Amniotic stem cell (primary cell): ENCODE data around the gene HACD4.
A peak's percentile ranks its signal among the peaks of the same experiment; 100 is the strongest.

Experiments
- DNase-seq: peaks from one replicate; lab custom pipeline; 2025; lab: John Stamatoyannopoulos, UW

Gene HACD4, protein sequence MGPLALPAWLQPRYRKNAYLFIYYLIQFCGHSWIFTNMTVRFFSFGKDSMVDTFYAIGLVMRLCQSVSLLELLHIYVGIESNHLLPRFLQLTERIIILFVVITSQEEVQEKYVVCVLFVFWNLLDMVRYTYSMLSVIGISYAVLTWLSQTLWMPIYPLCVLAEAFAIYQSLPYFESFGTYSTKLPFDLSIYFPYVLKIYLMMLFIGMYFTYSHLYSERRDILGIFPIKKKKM

DNA sequence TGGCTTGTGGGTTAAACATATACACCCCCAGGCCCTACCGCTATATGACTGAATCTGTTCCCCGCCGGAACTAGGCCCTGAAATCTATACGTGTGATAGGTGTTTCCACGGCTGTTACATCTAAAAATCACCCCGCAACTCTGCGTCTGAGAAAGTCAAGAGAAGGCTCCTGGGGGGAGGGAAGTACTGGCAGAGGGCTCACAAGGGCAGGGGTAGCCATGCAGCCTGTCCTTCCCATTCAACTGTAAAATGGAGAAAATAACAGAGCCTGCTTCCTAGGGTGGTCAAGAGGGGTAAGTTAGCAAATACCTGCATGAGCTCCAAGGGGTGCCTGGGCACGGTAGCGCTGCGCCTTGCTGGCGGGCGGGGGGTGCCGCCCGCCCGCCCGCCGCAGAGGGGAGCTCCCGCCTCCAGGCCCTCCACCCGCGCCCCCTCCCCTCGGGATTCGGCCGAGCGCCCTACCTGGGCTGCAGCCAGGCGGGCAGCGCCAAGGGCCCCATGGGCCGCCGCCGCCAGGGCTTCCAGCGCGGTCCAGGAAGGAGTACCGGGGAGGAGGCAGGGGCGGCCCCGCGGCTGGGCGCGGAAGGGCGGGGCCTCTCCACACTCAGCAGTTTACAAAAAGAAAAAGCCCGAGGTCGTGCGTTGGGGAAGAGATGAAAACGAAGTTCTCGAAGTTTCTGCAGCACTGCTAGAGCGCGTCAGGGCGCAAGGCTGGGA, at the start of gene HACD4:
TSS of gene HACD4 (minus strand) at position 550 of the 717 bp plus-strand sequence. CDS start at position 500, 50 bp downstream.
- no peak for DNase-seq

DNA sequence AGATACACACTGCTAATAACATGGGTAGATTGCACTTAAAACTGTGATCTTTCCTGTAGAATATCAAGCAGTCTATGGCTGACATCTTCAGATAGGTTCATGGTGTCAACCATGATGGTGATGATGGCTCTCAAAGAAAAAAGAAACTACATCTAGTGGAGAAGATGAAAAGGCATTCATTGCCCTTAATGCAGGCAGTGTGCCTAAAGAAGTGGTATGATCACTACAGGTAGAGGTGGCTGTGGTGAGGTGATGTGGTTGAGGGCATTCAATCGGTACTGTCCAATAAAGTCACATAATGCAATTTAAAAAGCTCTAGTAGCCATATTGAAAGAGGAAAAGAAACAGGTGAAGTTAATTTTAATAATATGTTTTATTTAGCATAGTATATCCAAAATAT, 49.4 kb upstream of the HACD4 start:
- no peak for DNase-seq

DNA sequence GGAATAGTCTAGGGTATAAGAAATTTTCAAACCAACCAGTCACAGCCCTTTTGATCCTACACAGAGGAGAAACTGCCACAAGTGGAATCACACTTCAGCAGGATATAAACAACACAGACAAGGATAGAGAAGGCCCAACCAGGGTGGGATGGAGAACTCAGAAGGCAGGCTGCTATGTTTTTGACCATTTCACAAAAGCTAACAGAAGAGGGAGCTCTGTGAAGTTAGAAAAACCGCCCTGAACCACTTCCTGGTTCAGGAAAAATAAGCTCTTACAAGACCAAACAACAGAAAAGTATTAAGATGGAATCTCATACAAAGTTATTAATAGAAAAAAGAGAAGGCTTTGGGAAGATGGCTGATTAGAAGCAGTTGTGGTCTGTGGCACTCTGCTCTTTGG, 47.3 kb upstream of the HACD4 start:
- DNase-seq, result no peak

DNA sequence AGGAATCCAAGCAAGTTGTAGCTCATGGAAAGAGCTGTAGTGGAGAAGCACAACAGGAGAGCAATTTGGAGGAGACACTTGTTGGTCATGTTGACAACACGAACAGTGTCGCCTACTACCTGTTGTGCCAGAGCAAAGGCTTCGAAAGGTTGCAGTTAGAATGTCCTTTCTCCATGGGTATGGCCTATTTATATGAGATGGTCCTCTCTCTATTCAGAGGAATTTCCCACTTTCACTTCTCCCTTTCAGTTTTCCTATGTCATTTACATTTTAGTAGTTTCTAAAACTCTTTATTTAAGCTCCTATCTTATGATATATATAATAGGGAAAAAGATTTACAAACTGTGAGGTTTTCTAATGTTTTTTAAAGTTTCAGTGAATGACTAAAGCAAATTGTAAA, 46.3 kb upstream of the HACD4 start, which contains the start of gene IFNB1:
TSS of gene IFNB1 (minus strand) at position 162 of the 400 bp plus-strand sequence. CDS start at position 89, 73 bp downstream.
- DNase-seq, result no peak

DNA sequence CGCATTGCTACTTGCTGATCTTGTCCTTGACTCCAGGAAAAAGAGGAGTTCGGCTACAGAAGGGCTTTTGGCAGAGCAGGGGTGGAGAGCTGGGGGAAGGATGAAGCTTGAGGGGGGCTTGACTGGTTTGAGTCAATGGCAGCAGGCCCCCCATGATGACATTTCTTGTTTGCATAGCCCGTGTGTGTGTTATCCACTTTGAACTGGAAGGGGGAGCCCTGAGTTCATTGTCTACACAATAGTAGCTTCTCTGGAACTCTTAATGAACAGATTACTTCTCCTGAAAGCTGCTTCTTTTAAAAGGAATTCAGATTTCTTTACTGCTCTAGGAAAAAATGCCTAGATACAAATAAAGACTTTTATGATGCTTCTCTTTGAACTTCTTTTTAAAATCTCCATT, 44.0 kb upstream of the HACD4 start:
- DNase-seq, result no peak

DNA sequence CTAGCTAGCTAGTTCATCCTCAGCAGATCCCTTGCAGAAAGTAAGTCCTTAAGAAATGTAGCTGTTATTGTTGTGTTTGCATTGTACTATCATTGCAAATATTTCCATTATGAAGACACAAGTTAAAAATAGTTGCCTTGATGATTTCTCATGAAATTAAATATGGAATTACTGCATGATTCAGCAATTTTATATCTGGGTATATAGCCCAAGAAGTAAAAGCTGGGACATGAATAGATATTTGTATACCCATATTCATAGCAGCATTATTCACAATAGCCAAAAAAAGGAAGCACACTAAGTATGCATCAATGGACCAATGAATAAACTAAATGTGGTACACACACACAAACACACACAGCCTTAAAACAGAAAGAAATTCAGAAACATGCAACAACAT, 39.5 kb upstream of the HACD4 start:
- no peak for DNase-seq

DNA sequence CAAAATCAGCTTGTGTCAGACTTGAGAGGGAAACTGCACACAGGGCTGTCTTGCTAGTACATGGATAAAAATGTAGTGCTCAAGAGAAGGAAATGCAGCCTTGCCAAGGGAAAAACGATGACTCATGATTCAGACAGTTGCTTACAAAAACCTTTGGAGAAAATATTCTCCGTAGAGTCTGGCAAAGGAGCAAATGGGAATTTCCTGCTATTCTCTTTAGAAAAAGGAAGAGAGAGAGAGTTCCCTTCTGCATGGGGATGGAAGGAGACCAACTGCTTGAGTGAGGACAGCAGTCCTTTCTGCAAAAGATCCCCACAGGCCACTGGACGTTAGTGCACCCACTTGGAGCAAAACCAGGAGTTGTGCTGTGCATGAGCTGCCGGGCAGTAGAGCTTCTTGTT, 38.7 kb upstream of the HACD4 start:
- DNase-seq, result peak; percentile 91

DNA sequence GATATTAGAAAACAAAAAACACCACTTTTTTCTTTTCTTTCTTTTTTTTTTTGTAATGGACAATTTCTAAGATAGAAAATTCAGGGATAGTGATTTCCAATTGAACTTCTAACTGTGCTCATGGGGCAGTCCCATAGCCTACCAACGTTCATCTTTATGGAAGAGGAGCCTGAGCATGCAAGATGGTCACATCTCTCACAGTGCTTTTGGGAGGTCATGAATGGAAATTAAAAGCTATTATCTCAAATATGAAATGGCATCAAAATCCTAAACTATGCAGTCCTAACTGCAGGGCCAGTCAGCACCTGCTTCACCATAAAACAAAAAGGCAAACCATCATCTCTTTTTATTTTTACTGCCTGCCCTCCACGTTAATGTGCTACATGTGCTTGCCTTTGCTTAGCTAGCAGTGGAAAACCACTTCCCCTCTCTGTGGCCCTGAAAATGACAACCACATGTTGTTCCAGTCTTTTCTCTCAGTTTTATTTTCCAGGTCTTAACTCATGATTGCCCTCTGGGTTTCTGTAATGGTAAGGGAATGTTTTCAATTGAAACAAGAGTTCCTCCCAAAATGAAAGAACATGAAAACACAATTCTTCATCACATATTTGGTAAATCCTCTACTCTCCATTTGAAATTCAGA, 29.6 kb upstream of the HACD4 start:
- DNase-seq, result peak; percentile 3

DNA sequence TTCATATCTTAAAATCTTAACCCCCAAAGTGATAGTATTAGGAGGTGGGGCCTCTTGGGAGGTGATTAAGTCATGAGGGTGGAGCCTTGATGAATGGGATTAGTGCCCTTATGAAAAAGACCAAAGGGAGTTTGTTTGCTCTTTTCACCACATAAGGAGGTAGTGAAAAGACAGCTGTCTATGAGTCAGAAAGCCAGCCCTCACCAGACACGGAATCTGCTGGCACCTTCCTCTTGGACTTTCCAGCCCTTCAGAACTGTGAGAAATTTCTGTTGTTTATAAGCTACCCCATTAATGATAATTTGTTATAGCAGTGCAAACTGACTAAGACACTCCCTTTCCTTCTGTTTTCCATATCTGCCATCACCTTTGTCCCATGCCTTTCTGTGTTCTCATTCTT, 25.5 kb upstream of the HACD4 start:
- DNase-seq, result no peak

DNA sequence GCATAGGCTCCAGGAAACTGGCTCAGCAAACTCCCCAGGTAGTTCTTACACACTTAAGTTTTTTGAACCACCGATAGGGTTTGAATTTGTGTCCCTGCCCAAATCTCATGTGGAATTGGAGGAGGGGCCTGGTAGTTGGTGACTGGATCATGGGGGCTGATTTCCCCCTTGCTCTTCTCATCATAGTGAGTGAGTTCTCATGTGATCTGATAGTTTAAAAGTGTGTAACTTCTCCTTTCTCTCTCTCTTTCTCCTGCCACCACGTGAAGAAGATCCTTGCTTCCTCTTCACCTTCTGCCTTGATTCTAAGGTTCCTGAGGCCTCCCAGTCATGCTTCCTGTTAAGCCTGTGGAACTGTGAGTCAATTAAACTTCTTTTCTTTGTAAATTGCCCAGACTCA, 22.4 kb upstream of the HACD4 start:
- DNase-seq, result no peak

DNA sequence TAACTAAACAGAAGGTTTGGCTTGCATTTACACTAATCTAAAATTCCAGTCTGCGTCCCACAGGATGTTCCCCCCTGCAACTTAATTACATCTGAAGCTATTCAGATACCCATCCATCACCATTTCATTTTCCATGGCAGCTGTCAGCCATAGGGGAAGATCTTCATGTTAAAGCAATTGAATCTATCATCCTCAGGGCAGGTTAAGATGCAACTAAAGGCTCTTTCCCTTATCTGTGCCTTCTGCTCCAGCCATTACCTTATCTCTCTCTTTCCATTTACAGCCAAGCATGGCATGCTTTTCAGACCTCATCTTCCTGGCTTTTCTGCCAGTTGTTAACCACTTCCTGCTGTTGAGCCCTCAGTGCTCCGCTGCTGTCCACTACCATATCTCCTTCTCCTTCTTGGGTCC, 15.8 kb upstream of the HACD4 start:
- no peak for DNase-seq

DNA sequence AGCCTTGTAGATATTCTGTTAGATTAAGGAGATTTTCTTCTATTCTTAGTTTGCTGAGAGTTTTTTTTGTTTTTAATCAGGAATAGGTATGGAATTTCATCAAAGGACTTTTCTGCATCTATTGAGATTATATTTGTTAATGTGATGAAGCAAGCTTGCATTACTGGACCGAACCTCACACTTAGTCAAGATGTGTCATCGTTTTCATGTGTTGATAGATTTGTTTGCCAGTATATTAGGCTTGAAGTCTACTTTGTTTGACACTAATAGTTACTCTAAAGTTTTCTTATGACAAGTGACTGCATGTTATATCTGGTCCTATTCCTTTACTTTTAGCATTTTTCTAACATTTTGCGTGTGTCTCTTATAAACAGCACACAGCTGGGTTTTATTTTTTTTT, 12.4 kb upstream of the HACD4 start:
- DNase-seq, result no peak

DNA sequence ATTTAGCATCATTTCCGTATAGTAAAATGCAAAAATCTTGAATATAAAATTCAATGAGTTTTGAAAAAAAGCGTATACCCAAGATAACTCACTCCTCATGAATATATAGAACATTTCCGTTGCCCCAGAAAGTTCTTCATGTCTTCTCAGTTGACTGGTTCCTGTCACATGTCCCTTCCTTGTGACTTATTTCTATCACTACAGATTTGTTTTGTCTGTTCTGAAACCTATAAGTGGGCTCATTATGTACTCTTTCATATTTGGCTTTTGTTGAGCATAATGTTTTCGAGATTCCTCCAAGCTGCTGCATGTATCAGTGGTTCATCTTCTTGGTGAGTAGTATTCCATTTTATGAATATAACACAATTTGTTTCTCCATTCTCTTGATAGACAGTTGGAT, 11.0 kb upstream of the HACD4 start:
- no peak for DNase-seq

DNA sequence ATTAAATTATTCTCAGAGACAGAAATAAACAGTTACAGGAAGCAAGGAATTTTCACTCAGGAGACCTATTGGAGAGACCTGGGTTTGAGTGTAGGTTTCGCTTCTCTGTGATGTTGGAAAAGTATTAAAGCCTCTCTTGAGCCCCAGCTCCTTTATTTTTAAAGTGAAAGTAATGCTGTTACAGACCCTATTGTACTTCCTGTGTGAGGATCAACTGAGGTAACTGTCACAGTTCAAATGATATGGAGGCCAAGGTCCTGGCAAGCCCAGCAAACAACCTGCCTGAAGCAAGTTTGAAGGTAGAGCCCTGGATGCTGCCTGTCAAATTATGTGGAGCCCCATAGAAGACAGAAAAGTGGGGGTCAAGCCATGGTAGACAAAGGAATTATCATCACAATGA, 7.9 kb upstream of the HACD4 start:
- no peak for DNase-seq

DNA sequence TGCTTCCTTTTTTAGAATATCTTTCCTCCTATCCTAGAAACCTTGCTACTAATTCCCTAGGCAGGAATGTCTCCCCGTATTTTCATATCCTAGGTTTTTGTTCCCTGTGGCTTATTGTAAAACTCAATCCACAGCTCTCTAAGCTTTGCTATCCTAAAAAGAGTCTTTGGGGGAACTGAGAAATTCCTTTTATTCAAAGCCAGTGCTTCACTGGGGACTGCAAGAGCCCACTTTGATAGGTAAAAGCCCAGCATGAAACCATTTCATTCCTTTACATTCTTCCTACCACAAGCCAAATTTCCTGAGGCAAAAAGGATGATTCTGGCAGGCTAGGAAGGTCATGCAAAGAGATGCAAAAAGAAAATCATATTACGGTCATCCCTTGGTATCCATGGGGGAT, 5.8 kb upstream of the HACD4 start:
- DNase-seq, result no peak

DNA sequence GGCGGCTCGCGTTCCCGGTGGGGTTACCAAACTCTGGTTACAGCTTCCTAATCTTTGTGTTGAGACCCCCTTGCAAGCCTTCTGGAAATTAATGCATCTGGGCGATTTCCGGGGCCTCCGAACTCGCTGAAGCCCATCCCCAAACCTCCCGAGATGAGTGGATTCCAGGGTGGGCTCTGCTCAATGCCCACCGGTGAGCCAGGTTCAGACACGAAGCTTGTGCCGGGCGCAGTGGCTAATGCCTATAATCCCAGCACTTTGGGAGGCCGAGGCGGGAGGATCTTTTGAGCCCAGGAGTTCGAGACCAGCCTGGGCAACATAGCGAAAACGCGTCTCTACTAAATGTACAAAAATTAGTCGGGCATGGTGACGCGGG, 356 bp upstream of the HACD4 start:
- DNase-seq, result no peak

DNA sequence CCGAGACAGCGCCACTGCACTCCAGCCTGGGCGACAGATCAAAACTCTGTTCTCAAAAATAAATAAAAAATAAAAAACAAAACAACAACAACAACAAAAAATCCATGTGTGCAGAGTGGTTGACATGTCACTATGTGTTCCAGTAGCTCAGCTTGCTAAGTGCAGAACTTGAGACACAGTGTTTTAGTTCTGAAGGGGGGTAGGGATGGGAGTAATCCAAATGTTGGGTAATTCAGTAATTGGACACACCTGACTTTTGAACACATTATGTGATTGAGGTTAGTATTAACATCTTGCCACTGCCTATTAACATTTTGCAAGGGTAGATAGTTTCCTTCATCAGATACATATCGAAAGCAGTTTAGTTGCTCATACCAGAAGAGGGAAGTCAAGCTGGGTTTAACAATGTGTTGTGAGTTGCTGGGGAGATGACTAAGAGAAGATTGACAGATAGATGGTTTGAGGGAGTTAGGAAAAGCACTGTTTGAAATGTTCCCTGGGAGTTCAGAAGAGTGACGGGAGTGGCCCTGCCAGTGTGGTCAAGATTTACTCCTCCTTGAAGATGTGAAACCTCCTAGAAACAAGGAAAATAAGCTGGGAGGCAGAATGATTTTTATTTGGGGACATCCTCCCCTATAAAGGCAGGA, 928 bp downstream of the HACD4 start:
- DNase-seq, result no peak

DNA sequence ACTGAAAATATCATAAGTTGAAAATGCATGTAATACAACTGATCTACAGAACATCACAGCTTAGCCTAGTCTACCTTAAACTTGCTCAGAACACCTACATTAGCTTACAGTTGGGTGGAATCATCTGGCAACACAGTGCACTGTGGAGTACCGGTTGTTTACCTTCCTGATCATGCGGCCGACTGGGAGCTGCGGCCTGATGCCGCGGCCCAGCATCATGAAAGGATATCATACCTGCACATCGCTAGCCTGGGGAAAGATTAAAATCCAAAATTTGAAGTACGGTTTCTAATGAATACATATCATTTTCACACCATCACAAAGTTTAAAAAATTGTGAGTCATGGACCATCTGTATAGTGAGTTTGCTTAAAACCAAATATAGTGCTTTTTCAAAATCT, 1.8 kb downstream of the HACD4 start:
- DNase-seq, result no peak

DNA sequence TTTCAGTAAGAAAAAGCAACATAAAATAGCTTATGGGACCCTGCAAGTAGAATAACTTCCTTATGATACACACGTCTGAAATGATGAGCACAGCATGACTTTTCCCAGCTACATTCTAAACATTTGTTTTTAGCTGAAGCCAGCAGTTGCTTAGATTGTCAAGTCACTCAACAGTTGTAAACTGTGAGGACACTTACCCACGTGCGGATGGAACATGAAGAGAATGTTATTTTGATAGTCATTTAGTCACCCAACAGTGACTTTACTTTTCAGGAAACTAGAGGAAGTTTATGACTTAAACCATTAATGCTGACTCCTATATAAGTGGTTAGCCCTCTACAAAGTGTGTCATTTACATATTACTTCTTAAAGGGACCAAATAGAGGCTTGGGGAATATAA, 3.0 kb downstream of the HACD4 start:
- no peak for DNase-seq

DNA sequence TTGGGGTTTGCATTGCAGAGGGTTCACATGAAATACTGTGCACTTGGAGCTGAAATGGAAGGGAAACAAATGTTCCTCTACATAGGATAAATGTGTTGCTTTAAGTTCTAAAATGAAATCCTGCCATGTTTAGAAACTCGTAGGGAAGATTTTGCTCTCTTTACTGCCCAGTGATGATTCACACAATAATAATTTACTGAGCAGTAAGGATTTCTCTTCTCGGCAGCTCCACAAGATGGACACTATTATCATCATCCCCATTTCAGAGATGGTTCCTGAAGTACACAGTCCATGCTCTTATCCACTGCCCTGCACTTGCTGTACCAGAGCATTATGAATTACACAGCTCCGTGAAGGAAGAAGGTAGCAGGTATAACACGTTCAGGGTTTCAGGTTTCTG, 4.1 kb downstream of the HACD4 start:
- peak; percentile 20 for DNase-seq

DNA sequence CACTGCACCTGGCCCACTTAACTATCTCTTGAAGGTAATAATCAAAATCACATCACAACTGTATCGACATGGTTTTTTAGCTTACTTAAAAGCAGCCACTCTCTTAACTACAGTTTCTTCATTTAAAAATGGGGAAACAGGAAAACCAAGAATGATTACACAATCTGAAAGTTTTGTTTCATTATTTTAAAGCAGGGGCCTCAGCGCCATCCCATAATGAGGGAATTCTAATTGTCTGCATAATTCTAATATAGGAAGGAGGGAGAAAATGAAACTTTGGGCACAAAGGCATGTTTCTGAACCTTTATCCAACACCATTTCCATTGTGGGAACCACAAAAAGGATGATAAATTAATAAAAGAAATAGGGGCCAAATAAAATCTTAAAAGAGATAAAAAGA, 7.6 kb downstream of the HACD4 start:
- DNase-seq, result no peak

DNA sequence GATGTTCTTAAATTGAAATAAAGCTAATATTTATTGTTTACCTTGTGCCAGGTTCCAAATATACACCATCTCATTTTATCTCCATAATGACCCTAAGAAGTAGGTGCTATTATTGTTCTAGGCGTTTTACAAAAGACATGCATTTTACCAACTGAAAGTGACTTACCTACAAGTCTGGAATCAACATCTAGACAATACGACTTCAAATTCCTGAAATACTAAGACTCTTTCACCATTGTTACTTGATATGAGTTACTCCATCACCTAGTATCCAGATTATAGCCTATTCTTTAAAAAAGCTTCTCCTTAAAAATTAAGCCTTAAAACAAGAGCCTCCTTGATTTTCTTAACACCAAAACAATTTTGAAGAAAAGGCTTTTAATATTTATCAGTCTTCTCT, 13.3 kb downstream of the HACD4 start:
- no peak for DNase-seq
